Occipital lobe (tissue), 2 donors: ENCODE results near the gene MLNR. TPM values are rescaled to one million over a fixed set of nuclear protein-coding genes. Genes with fewer than 3 reads are reported as not detected.

Experiments
- small RNA-seq: library from RNA; depleted of rRNA; stranded (forward); fragments of <200 nt; gene quantifications from one replicate; pipeline ENCODE3, GENCODE V24; 2014
- total RNA-seq: library from RNA; depleted of rRNA; stranded (reverse); fragments of >200 nt; gene quantifications from one replicate; pipeline ENCODE4 v1.2.3, GENCODE V29; 2014

Gene MLNR
- total RNA-seq, 1 donor from 2014 or later = not detected

Small RNAs within 50 kb of the gene (small RNA-seq; reads per million reads assigned to genes)
- not detected for gene COX7CP1

Other genes starting within 250 kb of the MLNR start
- gene FNDC3A, start 244.4 kb upstream of the MLNR start, total RNA-seq = 84.8 TPM
- gene CDADC1, start 27.6 kb downstream of the MLNR start, total RNA-seq = 14.8 TPM
- gene CAB39L, start 223.7 kb downstream of the MLNR start, total RNA-seq = 36.5 TPM
- 20.7 TPM for gene SETDB2, start 223.9 kb downstream of the MLNR start, total RNA-seq